Peyer's patch (tissue), 4 donors: ENCODE data around the gene B4GALT1. TPM values are rescaled to one million over a fixed set of nuclear protein-coding genes. Genes with fewer than 3 reads are reported as not detected.

ENCODE experiments used
- DNase-seq, 3 donors: peaks; one replicate each; pipeline ENCODE4 v3.0.0-alpha.2; 2017 to 2019
- H3K27ac ChIP-seq, 4 donors: fragments of 200-600 bp; sonication (generic); one replicate each; pipeline ENCODE4 v1.5.1; 2016 to 2019
- H3K27me3 ChIP-seq, 2 donors: fragments of 200-600 bp; sonication (generic); one replicate each; pipeline ENCODE4 v1.5.1; 2019
- H3K36me3 ChIP-seq, 3 donors: fragments of 200-600 bp; sonication (generic); one replicate each; pipeline ENCODE4 v1.5.1; 2016 to 2019
- H3K4me1 ChIP-seq, 4 donors: fragments of 200-600 bp; sonication (generic); one replicate each; pipeline ENCODE4 v1.5.1; 2016 to 2019
- H3K4me3 ChIP-seq, 4 donors: fragments of 200-600 bp; sonication (generic); 1 replicate in 3 of 4; 2 replicates in 1 of 4; pipeline ENCODE4 v1.5.1; 2016 to 2019; ENCODE audit warnings: mild to moderate bottlenecking in 1 of 4
- H3K9me3 ChIP-seq, 4 donors: fragments of 200-600 bp; sonication (generic); one replicate each; pipeline ENCODE4 v1.5.1; 2016 to 2019; ENCODE audit warnings: mild to moderate bottlenecking in 1 of 4
- CTCF ChIP-seq, 6 experiments: fragments of 450-650 bp in 4 of 6; fragments of 200-600 bp in 2 of 6; sonication (generic) in 1 of 6; IDR thresholded peaks; one replicate each; pipeline ENCODE4 v1.5.1; 2017 to 2019; ENCODE audit warnings: antibody characterized with exemption in 6 of 6, mild to moderate bottlenecking in 3 of 6, moderate library complexity in 1 of 6
- POLR2A ChIP-seq, 2 donors: fragments of 450-650 bp; IDR thresholded peaks; one replicate each; pipeline ENCODE4 v1.5.1; 2017; ENCODE audit warnings: antibody characterized with exemption in 2 of 2, mild to moderate bottlenecking in 2 of 2, moderate library complexity in 2 of 2
- total RNA-seq, 4 donors: library from RNA; depleted of rRNA; stranded (reverse); fragments of >200 nt; gene quantifications; one replicate each; pipeline ENCODE4 v1.1.0, GENCODE V29; 2016

Gene B4GALT1
- 10 to 100 TPM; 26.4 to 65.3 (median 44.1) TPM for total RNA-seq

- no peaks in the 10 kb centered on the region for H3K9me3 ChIP-seq
- H3K4me1 ChIP-seq: peaks cover 8 to 35% (median 21%) of the 10 kb centered on the region in 4 donors
- peak within 1 kb of the TSS; percentile 87 to 98 (median 98) for H3K27ac ChIP-seq
- H3K4me3 ChIP-seq: peak within 1 kb of the TSS; percentile 58 to 99 (median 92)
- H3K36me3 ChIP-seq: no peaks in the 10 kb centered on the region
- TF ChIP-seq POLR2A (IDR thresholded peaks at IDR 0.05) (peak; percentile 77 to 80), CTCF (IDR thresholded peaks at IDR 0.05) (peak in 2 of 6 experiments; percentile 19 to 34)
- H3K27me3 ChIP-seq: no peaks in the 10 kb centered on the region
- peak; percentile 97 to 98 (median 98) for DNase-seq
These were observed at the start of gene B4GALT1 for GRCh38 chr9:33167084-33167971. Gene B4GALT1, minus strand, starts transcription at chr9:33167336. Its CDS starts 167 bp downstream, at chr9:33167169.

- H3K9me3 ChIP-seq: no peaks in the 10 kb centered on the region
- peaks cover 0 to 9% (median 4%) of the 10 kb centered on the region in 4 donors for H3K4me1 ChIP-seq
- DNase-seq: peak in 2 of 3 donors; percentile 71 to 81
- no peak overlapping the region for H3K4me3 ChIP-seq
- H3K27me3 ChIP-seq: no peaks in the 10 kb centered on the region
- TF ChIP-seq CTCF (IDR thresholded peaks at IDR 0.05) (peak in 2 of 6 experiments; percentile 2 to 27), POLR2A (IDR thresholded peaks at IDR 0.05) (peak in 1 of 2 donors; percentile 30)
- no peaks in the 10 kb centered on the region for H3K36me3 ChIP-seq
- peak overlapping the region in 3 of 4 donors; percentile 59 to 93 (median 77) for H3K27ac ChIP-seq
These were observed 44.7 kb upstream of the B4GALT1 start for GRCh38 chr9:33211695-33212393.

- peak in 1 of 3 donors; percentile 64 for DNase-seq
- Histone ChIP-seq H3K27me3 (no peaks in the 10 kb centered on the region), H3K4me3 (no peak overlapping the region), H3K4me1 (peaks cover 0 to 9% (median 4%) of the 10 kb centered on the region in 4 donors), H3K36me3 (no peaks in the 10 kb centered on the region), H3K9me3 (no peaks in the 10 kb centered on the region), H3K27ac (peak overlapping the region in 2 of 4 donors; percentile 75 to 77)
- TF ChIP-seq CTCF (IDR thresholded peaks at IDR 0.05) (no peak), POLR2A (IDR thresholded peaks at IDR 0.05) (no peak)
These were observed 43.0 kb upstream of the B4GALT1 start for GRCh38 chr9:33210006-33210715.

- Histone ChIP-seq H3K9me3 (no peaks in the 10 kb centered on the region), H3K4me3 (no peak overlapping the region), H3K27ac (peak overlapping the region in 1 of 4 donors; percentile 75), H3K27me3 (no peaks in the 10 kb centered on the region), H3K36me3 (no peaks in the 10 kb centered on the region), H3K4me1 (peaks cover 0 to 9% (median 4%) of the 10 kb centered on the region in 4 donors)
- no peak for DNase-seq
- TF ChIP-seq CTCF (IDR thresholded peaks at IDR 0.05): no peak
These were observed 42.3 kb upstream of the B4GALT1 start for GRCh38 chr9:33209394-33209793.

GRCh38 chr9:33202552-33203201, 35.5 kb upstream of the B4GALT1 start:
- Histone ChIP-seq H3K9me3 (no peaks in the 10 kb centered on the region), H3K4me3 (no peak overlapping the region), H3K36me3 (no peaks in the 10 kb centered on the region), H3K27ac (peak overlapping the region in 3 of 4 donors; percentile 16 to 39 (median 27)), H3K4me1 (peaks cover 0 to 6% (median 0%) of the 10 kb centered on the region in 4 donors), H3K27me3 (no peaks in the 10 kb centered on the region)
- TF ChIP-seq CTCF (IDR thresholded peaks at IDR 0.05): no peak
- no peak for TF ChIP-seq POLR2A (IDR thresholded peaks at IDR 0.05)
- peak in 2 of 3 donors; percentile 83 to 93 for DNase-seq
